OCI-M2 (cell line): Measurements from ENCODE around the gene RASSF9.

Experiments used
- DNase-seq: peaks from one replicate; lab custom pipeline; 2025; ENCODE audit not compliant: unreplicated experiment; lab: John Stamatoyannopoulos, UW

The RASSF9 gene

GRCh38 chr12:85821759-85822158 is 14.4 kb downstream of the RASSF9 start:
- DNase-seq, result no peak

GRCh38 chr12:85821206-85821605 is 15.0 kb downstream of the RASSF9 start:
- DNase-seq, result no peak

- no peak for DNase-seq
These were observed 16.1 kb downstream of the RASSF9 start for GRCh38 chr12:85820101-85820500.

DNA sequence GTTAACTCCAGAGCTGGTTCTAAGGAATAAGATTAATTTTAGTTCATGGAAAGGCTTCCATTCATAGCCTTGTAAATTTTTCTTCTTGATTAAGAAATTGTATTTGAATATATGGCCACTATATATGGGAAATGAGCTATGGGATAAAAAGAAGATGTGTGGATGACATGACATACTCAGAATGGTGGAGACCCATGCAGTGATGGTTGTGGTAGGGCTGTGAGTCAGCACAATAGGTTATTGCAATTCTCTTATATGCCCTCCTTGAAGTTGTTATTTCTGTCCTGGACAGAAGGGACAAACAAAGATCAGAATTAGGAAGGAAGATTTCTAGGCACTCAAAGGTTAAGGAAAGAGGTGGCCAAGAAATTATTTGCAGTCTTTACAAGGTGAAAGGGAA is 21.5 kb downstream of the RASSF9 start:
- DNase-seq, result no peak

- DNase-seq, result no peak
These were observed 22.1 kb downstream of the RASSF9 start for GRCh38 chr12:85814071-85814470.

DNA sequence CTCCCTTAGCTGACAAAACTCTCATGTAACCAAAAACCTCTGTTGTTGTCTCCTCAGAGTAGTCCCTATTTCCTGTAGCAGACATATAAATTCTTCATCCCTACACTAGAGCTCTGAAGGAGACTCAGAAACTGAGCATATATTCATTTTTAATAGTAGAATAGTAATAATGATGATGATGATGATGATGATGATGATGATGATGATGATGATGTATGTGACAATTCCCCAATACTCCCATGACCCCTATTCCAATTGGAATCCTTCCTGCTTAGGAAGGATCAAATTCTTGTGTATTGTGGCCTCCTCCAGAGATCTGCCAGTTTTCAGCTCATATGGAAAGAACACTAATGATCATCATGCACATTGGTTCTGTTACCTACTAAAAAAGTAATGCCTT is 26.7 kb downstream of the RASSF9 start:
- DNase-seq, result no peak

DNA sequence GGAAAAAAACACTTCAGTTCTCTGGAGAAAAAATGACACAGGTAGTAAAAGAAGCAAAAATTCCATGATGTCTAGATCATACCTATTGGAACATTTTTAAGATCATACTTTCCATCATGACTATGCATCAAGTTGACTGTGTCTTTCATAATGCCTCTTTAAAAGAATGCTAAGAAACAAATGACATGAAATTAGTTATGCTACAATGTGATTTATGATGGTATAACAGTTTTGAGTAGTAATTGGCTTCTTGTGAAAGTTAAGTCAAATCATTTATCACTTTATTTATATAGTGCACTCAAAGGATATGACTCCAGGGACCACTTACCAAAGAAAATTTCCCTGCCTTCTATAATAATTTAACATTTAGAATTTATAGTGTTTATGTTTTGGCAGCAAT is 28.5 kb downstream of the RASSF9 start:
- DNase-seq, result no peak

- DNase-seq, result no peak
These were observed 30.6 kb downstream of the RASSF9 start for GRCh38 chr12:85805654-85806053.

DNA sequence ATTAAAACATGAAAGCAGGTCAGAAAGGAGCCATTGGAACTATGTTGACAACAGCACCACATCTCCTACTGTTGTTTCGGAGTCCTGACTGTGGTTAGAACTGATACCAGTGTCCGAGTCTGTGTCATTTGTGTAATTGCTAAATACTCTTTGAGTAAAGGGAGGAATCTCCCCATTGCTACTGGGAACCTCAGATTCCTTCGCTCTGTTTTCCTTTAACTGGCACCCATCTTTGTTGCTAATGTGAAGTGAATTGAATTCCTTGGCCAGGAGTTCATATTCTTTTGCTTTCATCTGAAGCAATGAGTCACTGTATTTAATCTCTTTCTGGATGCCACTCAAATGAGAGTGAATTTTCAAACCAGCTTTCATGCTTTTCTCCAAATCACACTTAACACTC is 31.5 kb downstream of the RASSF9 start:
- no peak for DNase-seq

DNA sequence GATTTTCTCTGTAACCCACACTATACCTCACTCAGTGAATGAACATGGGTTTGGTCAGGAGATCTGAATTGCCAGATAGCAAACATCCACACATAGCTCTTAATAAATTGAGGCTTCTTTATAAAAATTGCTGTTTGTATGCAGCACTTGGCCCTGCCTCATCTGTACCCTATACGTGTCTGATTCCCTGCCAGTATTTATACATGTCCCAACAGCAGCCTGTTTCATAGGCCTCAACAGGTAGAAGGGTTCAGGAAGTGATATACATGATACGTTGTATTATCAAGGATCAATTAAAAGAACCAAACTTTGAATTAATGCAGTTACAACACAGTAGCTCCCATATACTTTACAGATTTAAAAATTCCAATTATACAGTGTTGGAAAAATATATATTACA is 32.3 kb downstream of the RASSF9 start:
- no peak for DNase-seq

DNA sequence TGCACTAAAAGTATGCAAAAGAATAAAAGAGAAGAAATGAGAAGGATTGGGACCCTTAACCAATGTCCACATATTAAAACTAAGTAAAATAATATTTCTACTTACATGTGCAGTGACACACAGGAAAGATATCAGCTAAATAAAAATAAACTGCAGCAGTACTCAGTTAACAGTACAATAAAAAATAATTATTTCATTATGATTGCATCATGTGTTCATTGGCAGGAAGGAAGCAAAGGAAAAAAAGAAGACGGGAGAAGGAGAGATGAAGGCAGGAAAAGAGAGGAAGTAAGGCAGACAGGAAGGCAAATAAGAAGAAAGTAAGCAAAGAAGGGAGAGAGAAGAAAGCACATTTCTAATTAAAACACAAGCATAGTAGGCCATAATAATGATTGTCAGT is 33.0 kb downstream of the RASSF9 start:
- DNase-seq, result no peak

- DNase-seq, result no peak
These were observed 38.1 kb downstream of the RASSF9 start for GRCh38 chr12:85798122-85798521.

DNA sequence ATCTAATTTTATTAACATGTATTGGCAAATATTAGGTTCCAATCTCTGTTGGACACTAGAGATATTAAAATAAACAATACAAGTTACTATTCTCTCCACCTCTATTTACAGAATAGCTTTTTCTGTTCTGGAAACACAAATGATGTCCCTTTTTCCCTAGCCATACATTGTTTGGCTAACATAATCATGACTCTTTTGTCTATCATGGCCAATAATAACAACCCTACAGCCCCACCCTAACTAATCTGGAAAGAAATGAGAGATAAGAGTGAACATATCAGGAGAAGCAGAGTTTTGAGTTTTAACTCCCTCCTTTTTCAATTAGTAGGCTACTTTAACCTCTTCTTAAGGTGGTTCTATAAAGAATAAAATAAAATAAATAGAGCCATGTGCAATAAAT is 40.2 kb downstream of the RASSF9 start:
- DNase-seq, result no peak

DNA sequence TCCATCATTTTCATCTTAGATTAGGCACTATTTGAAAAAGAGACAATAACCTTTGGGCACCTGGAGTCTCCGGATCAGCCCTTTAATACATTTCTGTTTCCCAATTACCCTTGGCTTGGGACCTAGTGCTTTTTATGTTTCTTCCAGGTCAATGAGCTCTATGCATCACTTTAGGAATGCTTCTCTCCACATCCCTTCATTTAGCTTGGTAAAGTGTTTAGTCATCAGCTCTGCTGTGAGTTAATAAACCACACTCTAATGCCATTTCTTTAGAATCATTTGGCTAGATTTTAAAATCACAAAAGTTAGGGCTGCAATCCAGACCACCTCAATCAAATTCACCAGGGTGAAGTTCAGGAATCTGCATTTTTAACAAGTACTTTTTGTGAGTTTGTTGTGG is 41.7 kb downstream of the RASSF9 start:
- DNase-seq, result no peak

DNA sequence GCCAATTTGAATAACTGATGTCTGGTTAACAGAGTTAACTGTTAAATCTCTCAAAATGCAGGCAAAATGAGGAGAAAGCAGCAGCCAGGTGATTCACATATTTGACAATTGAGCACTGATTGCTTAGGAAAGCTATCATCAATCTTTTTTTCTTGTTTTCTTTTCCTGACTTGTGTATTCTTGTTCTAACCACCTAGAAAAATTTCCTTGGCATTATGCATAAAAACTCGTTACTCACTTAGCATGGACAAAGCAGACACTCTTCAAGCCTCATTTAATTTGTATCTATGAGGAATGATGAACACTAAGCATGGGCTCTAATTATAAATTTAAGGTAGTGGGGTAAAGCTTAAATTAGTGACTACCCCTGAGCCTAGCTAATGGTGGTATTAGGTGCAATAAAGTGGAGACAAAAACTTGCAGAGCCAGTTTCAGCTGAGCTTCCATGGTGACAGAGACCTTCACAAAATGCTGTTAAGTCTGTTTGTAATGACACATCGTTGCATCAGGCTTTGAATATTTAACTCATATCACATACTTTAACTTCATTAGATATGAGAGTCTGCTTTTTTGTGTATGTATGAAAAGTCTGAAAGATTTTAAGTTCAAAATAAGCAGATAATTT is 52.0 kb downstream of the RASSF9 start:
- DNase-seq, result no peak

DNA sequence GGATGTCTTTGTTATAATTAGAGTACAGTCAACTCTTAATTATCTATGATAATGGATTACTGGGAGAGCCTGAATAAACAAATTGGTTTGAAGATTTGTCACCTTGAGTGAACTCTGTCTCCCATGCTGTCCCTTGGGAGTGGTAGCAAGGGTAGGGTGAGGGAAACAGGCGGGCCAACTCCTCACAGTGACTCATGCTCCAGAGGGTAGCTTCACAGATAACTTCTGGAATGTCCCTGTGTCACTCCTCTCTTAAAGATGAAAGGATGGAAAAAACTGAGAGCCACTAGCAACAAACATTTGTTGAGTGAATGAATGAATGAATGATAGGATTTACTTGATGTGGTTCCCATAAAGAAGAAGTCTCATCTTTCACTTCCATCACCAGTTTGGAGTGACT is 53.5 kb downstream of the RASSF9 start:
- no peak for DNase-seq

GRCh38 chr12:85781766-85782165 is 54.4 kb downstream of the RASSF9 start:
- no peak for DNase-seq

- no peak for DNase-seq
These were observed 56.4 kb downstream of the RASSF9 start for GRCh38 chr12:85779768-85780167.

GRCh38 chr12:85775091-85775490 is 61.1 kb downstream of the RASSF9 start:
- DNase-seq, result no peak

GRCh38 chr12:85765453-85765869 is 70.7 kb downstream of the RASSF9 start:
- DNase-seq, result no peak

DNA sequence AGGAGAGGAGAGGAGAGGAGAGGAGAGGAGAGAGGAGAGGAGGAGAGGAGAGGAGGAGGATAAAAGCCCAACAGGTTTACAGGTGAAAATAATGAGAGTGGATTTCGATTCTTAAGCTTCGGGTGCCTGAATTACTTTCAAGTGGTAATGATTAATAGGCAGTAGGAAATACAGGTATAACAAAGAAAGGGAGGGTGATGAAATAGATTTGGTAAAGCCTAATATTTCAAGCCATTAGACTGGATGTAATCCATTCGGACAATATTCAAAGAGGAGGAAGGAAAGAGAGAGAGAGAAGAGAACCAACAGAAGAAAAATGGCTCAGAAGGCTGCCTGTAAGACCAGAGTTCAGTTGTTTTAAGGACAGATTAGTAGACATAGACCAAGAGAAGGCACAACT is 76.6 kb downstream of the RASSF9 start:
- no peak for DNase-seq

GRCh38 chr12:85759091-85759490 is 77.1 kb downstream of the RASSF9 start:
- DNase-seq, result no peak

- no peak for DNase-seq
These were observed 80.4 kb downstream of the RASSF9 start for GRCh38 chr12:85755760-85756159.
